Calu3 (cell line): Measurements from ENCODE around the gene CTNNA2. TPM values are rescaled to one million over a fixed set of nuclear protein-coding genes. Genes with fewer than 3 reads are reported as not detected.

Experiments
- BruUV-seq: library from RNA; stranded (reverse); fragments of 400-500 nt; replicated peaks from 2 replicates; lab custom pipeline; 2021; lab: Mats Ljungman, UMichigan
- CTCF ChIA-PET: fragments of 300-600 bp; sonication (Branson Sonifier 250); formaldehyde crosslinking; loops from one replicate; lab custom pipeline; 2022; ENCODE audit warnings: antibody characterized with exemption; lab: Charles Lee
- DNase-seq: peaks from one replicate; pipeline ENCODE4 v3.0.0; 2022
- H3K27ac Mint-ChIP-seq: one replicate; pipeline ENCODE4 v1.8.0; 2022; ENCODE audit warnings: mixed read lengths; ENCODE audit not compliant: unreplicated experiment
- H3K27me3 Mint-ChIP-seq: one replicate; pipeline ENCODE4 v1.8.0; 2022; ENCODE audit warnings: mixed read lengths; ENCODE audit not compliant: unreplicated experiment
- H3K36me3 Mint-ChIP-seq: one replicate; pipeline ENCODE4 v1.8.0; 2022; ENCODE audit warnings: mild to moderate bottlenecking, moderate library complexity, mixed read lengths; ENCODE audit not compliant: insufficient read depth, unreplicated experiment
- H3K4me1 Mint-ChIP-seq: one replicate; pipeline ENCODE4 v1.8.0; 2022; ENCODE audit warnings: mild to moderate bottlenecking, low read depth, mixed read lengths; ENCODE audit not compliant: unreplicated experiment
- H3K4me3 Mint-ChIP-seq: one replicate; pipeline ENCODE4 v1.8.0; 2022; ENCODE audit warnings: mild to moderate bottlenecking, low read depth, moderate library complexity, mixed read lengths; ENCODE audit not compliant: unreplicated experiment
- H3K9me3 Mint-ChIP-seq: one replicate; pipeline ENCODE4 v1.8.0; 2022; ENCODE audit warnings: low read depth, mixed read lengths; ENCODE audit not compliant: unreplicated experiment
- intact Hi-C: fragments of 100-400 bp; cut with micrococcal nuclease; formaldehyde crosslinking; loops from one replicate; pipeline ENCODE4 v1.10.0; 2022; ENCODE audit not compliant: unreplicated experiment
- total RNA-seq: library from RNA; stranded (reverse); gene quantifications from 2 replicates; pipeline ENCODE4 v1.2.3, GENCODE V29; 2022
- TF ChIP-seq, protein P1 (sequence below): fragments of 200-600 bp; IDR thresholded peaks from one replicate; pipeline ENCODE4 v1.8.0; 2022; ENCODE audit warnings: antibody characterized with exemption; ENCODE audit not compliant: unreplicated experiment

CTNNA2 gene
- total RNA-seq, 1 experiment from 2014 or later: not detected

GRCh38 chr2:79640001-79640400 lies 127.2 kb downstream of the CTNNA2 start:
- intact Hi-C loops: no loop called here
- H3K9me3 Mint-ChIP-seq: peaks cover 14% of the 10 kb centered on the region

DNA sequence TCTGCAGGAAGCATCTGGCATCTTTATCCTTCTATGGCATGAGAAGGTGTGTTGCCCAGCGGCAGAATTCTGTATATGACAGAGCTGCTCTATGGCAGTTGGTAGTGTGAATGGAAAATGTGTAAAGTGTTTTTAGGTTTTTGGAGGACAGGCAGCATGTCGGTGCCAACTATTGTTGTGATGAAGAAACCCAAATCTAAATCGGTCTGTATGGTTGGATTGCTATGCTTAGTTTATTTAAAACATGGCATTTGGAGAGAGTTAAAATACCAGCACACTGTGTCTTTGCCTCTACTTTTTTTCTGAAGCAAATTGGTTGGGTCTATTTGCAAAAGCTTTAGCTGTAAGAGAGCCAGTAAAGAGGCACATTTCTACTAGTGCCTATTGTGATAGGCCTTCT lies 136.7 kb downstream of the CTNNA2 start:
- no peaks in the 10 kb centered on the region for H3K36me3 Mint-ChIP-seq
- H3K27me3 Mint-ChIP-seq: no peaks in the 10 kb centered on the region
- CTCF ChIA-PET: no interaction called here
- no peak for DNase-seq
- TF ChIP-seq, protein P1, sequence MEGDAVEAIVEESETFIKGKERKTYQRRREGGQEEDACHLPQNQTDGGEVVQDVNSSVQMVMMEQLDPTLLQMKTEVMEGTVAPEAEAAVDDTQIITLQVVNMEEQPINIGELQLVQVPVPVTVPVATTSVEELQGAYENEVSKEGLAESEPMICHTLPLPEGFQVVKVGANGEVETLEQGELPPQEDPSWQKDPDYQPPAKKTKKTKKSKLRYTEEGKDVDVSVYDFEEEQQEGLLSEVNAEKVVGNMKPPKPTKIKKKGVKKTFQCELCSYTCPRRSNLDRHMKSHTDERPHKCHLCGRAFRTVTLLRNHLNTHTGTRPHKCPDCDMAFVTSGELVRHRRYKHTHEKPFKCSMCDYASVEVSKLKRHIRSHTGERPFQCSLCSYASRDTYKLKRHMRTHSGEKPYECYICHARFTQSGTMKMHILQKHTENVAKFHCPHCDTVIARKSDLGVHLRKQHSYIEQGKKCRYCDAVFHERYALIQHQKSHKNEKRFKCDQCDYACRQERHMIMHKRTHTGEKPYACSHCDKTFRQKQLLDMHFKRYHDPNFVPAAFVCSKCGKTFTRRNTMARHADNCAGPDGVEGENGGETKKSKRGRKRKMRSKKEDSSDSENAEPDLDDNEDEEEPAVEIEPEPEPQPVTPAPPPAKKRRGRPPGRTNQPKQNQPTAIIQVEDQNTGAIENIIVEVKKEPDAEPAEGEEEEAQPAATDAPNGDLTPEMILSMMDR: no peak
- H3K27ac Mint-ChIP-seq: no peak overlapping the region
- H3K4me3 Mint-ChIP-seq: no peak overlapping the region
- no TSS peak for BruUV-seq
- H3K9me3 Mint-ChIP-seq: peaks cover 15% of the 10 kb centered on the region
- H3K4me1 Mint-ChIP-seq: no peaks in the 10 kb centered on the region
- intact Hi-C loops: no loop called here

More at GRCh38 chr2:79640001-79640400, 127.2 kb downstream of the CTNNA2 start:
- TF ChIP-seq, protein P1: no peak
- H3K27ac Mint-ChIP-seq: no peak overlapping the region
- no peaks in the 10 kb centered on the region for H3K27me3 Mint-ChIP-seq
- no peak for DNase-seq
- CTCF ChIA-PET: no interaction called here
- H3K4me3 Mint-ChIP-seq: no peak overlapping the region
- H3K4me1 Mint-ChIP-seq: no peaks in the 10 kb centered on the region
- no TSS peak for BruUV-seq
- no peaks in the 10 kb centered on the region for H3K36me3 Mint-ChIP-seq

DNA sequence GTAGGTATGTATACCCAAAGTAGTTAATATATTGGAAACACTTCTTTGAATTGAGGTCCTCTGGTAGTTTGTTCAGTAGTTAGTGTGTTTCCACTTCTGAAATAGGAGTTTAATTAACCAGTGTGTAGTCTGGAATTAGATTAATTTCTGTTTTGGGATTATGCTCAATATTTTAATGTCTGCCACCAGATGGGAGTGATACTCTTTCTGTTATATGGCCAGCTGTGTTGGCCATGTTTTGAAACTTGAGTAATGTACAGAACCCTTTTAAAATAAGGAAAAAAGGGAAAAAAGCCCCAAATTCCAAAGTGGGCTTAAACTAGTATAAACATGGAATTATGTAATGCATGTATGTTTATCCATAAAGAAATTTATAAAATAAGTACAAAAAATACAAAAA lies 147.7 kb downstream of the CTNNA2 start:
- TF ChIP-seq, protein P1: no peak
- no peaks in the 10 kb centered on the region for H3K4me1 Mint-ChIP-seq
- intact Hi-C loops: no loop called here
- no peaks in the 10 kb centered on the region for H3K36me3 Mint-ChIP-seq
- BruUV-seq: no TSS peak
- no peak overlapping the region for H3K4me3 Mint-ChIP-seq
- no peaks in the 10 kb centered on the region for H3K27me3 Mint-ChIP-seq
- H3K27ac Mint-ChIP-seq: no peak overlapping the region
- DNase-seq: no peak
- peaks cover 13% of the 10 kb centered on the region for H3K9me3 Mint-ChIP-seq
- CTCF ChIA-PET: no interaction called here

GRCh38 chr2:79665091-79665490 lies 152.2 kb downstream of the CTNNA2 start:
- intact Hi-C loops: no loop called here
- Mint-ChIP-seq H3K4me3 (no peak overlapping the region), H3K4me1 (no peaks in the 10 kb centered on the region), H3K27ac (no peak overlapping the region), H3K36me3 (no peaks in the 10 kb centered on the region), H3K9me3 (peaks cover 16% of the 10 kb centered on the region), H3K27me3 (no peaks in the 10 kb centered on the region)
- TF ChIP-seq, protein P1: no peak
- no peak for DNase-seq
- BruUV-seq: no TSS peak
- CTCF ChIA-PET: no interaction called here
